NB4 (cell line): ENCODE results near the gene IQCK.

ENCODE experiments used
- POLR2A ChIP-seq: IDR thresholded peaks from 2 replicates; pipeline ENCODE4 v1.6.1; 2011; ENCODE audit warnings: mild to moderate bottlenecking; ENCODE audit not compliant: insufficient read length; ENCODE audit errors: extremely low read depth
- TF ChIP-seq, protein P1 (sequence below): IDR thresholded peaks from one replicate; pipeline ENCODE4 v1.5.1; 2012; ENCODE audit warnings: low read depth, low read length

DNA sequence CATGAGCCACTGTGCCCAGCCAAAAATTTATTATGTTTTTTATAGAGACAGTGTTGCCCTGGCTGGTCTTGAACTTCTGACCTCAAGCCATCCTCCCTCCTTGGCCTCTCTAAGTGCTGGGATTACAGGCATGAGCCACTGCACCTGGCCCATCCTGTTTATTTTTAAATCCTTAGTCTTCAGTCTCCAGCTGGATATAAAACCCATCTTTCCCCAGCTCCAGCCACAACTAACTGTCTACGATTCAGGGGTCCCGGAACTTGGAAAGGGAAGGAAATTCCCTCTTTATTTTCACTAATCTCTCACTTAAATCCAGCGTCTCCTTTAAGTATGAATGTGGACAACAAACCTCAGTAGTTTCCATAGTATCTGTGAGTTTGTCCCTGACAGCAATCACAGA is 62.2 kb downstream of the IQCK start:
- TF ChIP-seq, protein P1, sequence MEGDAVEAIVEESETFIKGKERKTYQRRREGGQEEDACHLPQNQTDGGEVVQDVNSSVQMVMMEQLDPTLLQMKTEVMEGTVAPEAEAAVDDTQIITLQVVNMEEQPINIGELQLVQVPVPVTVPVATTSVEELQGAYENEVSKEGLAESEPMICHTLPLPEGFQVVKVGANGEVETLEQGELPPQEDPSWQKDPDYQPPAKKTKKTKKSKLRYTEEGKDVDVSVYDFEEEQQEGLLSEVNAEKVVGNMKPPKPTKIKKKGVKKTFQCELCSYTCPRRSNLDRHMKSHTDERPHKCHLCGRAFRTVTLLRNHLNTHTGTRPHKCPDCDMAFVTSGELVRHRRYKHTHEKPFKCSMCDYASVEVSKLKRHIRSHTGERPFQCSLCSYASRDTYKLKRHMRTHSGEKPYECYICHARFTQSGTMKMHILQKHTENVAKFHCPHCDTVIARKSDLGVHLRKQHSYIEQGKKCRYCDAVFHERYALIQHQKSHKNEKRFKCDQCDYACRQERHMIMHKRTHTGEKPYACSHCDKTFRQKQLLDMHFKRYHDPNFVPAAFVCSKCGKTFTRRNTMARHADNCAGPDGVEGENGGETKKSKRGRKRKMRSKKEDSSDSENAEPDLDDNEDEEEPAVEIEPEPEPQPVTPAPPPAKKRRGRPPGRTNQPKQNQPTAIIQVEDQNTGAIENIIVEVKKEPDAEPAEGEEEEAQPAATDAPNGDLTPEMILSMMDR = no peak
- TF ChIP-seq POLR2A = no peak
